GM18508 (cell line): ENCODE results near the gene FXYD1.

Experiments used
- ATAC-seq: cut with Tn5 transposase; IDR thresholded peaks from one replicate; pipeline ENCODE4 v1.9.1; 2021; ENCODE audit warnings: moderate number of reproducible peaks; ENCODE audit not compliant: insufficient read depth, unreplicated experiment

FXYD1 gene

DNA sequence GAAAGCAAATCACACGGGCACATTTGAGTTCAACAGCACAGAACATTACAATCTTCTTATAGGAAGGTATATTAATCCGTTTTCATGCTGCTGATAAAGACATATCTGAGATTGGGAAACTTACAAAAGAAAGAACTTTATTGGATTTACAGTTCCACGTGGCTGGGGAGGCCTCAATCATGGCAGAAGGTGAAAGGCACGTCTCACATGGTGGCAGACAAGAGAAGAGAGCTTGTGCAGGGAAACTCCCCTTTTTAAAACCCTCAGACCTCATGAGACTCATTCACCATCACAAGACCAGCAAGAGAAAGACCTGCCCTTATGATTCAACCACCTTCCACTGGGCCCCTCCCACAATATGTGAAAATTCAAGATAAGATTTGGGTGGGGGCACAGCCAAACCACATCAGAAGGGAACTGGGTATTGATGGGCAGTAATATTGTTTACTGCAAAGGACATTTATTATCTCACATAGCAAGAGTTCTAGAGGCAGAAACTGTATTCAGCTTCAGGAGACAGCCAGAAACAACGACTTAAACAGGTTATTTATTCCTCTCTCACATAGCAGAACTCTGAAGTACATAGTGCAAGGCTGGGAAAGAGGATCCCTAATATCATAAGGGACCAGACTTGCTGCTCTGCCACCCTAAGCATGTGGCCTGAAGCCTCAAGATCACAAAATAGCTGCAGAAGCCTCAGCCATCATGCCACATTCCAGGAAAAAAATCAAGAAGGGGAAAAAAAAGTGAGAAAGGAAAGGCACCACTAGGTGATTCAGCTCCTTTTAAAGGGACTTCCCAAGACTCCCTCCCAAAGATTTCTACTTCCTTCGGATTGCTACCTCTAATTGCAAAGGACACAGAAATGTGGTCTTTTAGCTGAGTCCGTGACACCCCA, 39.0 kb downstream of the FXYD1 start:
- no peak for ATAC-seq

DNA sequence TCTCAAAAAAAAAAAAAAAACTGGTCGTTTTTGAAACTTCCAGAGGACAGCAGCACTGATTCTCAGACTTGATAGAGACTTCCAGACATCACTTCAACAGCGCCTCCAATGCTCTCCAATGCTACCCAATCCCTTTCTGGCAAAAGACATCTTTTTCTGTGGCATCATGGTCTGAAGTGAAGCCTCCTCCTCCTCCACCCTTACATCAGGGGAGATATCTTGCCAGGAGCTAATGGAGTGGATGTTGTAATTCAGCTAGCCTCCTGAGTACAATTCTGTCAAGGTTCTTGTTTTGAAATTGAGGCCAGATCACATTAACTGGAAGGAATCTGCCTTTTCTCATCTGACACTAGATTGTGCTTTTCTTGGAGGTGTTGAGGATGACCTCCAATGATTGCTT, 40.1 kb downstream of the FXYD1 start:
- ATAC-seq: no peak

DNA sequence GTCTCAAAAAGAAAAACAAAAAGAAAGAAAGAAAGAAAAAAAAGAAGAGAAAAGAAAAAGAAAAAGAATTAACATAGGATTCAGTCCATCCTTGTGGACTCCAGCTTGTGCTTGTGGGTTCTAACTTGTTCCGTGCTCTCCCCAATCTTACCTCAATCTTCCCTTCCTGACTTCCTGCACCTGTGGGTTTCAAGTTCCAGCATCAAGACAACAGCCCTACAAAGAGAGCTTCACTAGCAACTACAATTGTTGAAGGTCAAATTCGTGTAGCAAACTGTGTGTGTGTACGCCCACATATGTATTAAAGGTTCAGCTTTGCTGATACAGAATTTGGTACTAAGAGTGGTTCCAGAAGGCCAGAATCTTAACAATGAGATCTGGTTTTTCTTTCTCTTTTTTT, 41.2 kb downstream of the FXYD1 start:
- no peak for ATAC-seq

DNA sequence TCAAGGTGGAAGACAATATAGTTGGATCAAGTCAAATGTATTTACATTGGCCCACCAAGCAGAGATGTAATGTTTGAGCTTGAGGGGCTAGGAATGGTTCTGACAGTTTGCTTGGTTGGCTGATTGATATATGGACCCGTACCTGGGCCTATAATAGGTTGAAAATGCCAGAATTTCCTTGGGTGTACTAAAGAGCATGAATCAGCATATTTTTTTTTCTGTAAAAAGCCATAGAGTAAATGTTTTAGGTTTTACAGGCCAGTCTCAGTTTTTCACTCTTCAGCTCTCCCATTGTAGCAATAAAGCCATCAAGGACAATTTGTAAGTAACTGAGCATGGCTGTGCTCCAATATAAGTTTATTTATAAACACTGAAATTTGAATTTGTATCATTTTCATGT, 42.8 kb downstream of the FXYD1 start:
- no peak for ATAC-seq

DNA sequence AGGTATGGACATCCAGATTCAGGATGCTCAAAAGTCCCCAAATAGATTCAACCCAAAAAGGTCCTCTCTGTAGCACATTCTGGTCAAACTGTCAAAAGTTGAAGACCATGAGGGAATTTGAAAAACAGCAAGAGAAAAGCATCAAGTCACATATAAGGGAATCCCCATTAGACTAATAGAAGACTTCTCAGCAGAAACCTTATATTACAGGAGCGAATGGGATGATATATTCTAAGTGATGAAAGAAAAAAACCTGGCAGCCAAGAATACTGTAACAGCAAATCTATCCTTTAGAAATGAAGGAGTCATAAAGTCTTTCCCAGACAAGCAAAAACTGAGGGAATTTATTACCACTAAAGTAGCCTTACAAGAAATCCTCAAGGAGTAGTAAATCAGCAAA, 45.6 kb downstream of the FXYD1 start:
- no peak for ATAC-seq

DNA sequence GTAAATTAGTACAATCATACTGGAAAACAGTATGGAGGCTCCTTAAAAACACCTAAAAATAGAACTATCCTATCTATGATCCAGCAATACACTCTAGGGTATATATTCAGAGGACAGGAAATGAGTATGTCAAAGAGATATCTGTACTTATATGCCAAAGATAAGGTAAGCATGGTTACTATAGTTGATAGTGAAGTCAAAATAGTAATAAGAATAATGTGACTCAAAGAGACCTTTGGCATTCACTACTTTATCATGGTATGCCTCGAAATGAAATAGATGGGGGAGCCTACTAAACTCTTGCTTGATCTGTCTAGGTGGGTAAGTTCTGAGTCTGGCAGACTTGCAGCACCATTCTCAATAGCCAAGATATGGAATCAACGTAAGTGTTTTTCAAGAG, 46.3 kb downstream of the FXYD1 start:
- no peak for ATAC-seq
